HCT116 (cell line): ENCODE data around the gene ANTXR2. TPM values are rescaled to one million over a fixed set of nuclear protein-coding genes. Genes with fewer than 3 reads are reported as not detected.

Source experiments
- ATAC-seq: fragments of 200-7000 bp; cut with Tn5 transposase; 2 replicates; pipeline ENCODE4 v1.9.1; 2020; ENCODE audit warnings: mild to moderate bottlenecking, moderate library complexity
- BruUV-seq: library from RNA; stranded (reverse); fragments of 400-500 nt; replicated peaks from 2 replicates; lab custom pipeline; 2021; lab: Mats Ljungman, UMichigan
- CTCF ChIA-PET: fragments of 300-600 bp; sonication (Branson Sonifier 250); formaldehyde crosslinking; loops from one replicate; lab custom pipeline; 2021; ENCODE audit warnings: antibody characterized with exemption; lab: Charles Lee
- POLR2A ChIA-PET: fragments of 300-600, 350-600 bp; sonication (Branson Sonifier 250); formaldehyde crosslinking; loops from one replicate; lab custom pipeline; 2021; ENCODE audit warnings: antibody characterized with exemption; lab: Charles Lee
- RAD21 ChIA-PET, 2 experiments: fragments of 300-600 bp; sonication (Branson Sonifier 250); formaldehyde crosslinking; loops; one replicate each; lab custom pipeline; 2023; ENCODE audit warnings: low total read pairs in 2 of 2; ENCODE audit not compliant: uncharacterized antibody in 2 of 2, unreplicated experiment in 2 of 2, low non-redundant PET in 1 of 2; lab: Charles Lee
- DNase-seq: peaks from one replicate; pipeline ENCODE4 v3.0.0-alpha.2; 2010; ENCODE audit warnings: low read depth, low spot score
- H2AFZ ChIP-seq: fragments of 200-600 bp; shearing (Covaris generic), sonication (generic); 2 replicates; pipeline ENCODE4 v1.6.1; 2017; ENCODE audit warnings: low read depth, mixed run types, mixed read lengths, antibody characterized with exemption, low read length; ENCODE audit not compliant: poor library complexity, severe bottlenecking
- H3K27ac ChIP-seq: 2 replicates; pipeline ENCODE4 v1.5.1; 2012; ENCODE audit warnings: low read depth, low read length
- H3K27me3 ChIP-seq: fragments of 200-600 bp; sonication (generic); 2 replicates; pipeline ENCODE4 v1.6.1; 2016; ENCODE audit warnings: mixed run types, low read length, mixed read lengths; ENCODE audit not compliant: insufficient read depth
- H3K36me3 ChIP-seq, 2 experiments: fragments of 200-500 bp in 1 of 2; fragments of 200-600 bp in 1 of 2; sonication (Bioruptor generic) in 1 of 2; sonication (generic) in 1 of 2; 2 replicates each; pipeline versions ENCODE4 v1.5.1 to v1.6.1; 2014 to 2016; ENCODE audit warnings: low read length in 2 of 2, inconsistent platforms in 1 of 2, mixed read lengths in 1 of 2, mixed run types in 1 of 2; ENCODE audit not compliant: insufficient read depth in 2 of 2, control insufficient read depth in 1 of 2
- H3K4me1 ChIP-seq, 2 experiments: fragments of 200-600 bp in 1 of 2; sonication (generic) in 1 of 2; 2 replicates each; pipeline versions ENCODE4 v1.5.1 to v1.6.1; 2012 to 2017; ENCODE audit warnings: low read length in 2 of 2, inconsistent platforms in 1 of 2, mild to moderate bottlenecking in 1 of 2, mixed read lengths in 1 of 2, mixed run types in 1 of 2, moderate library complexity in 1 of 2; ENCODE audit not compliant: insufficient read depth in 2 of 2, control insufficient read depth in 1 of 2
- H3K4me2 ChIP-seq: fragments of 200-600 bp; sonication (generic); 2 replicates; pipeline ENCODE4 v1.6.1; 2017; ENCODE audit warnings: mixed run types, low read length, mixed read lengths
- H3K4me3 ChIP-seq, 2 experiments: fragments of 200-600 bp in 1 of 2; sonication (generic) in 1 of 2; replicated peaks in 1 of 2; 2 replicates each; pipeline ENCODE4 v1.5.1; 2011 to 2016; ENCODE audit warnings: low read length in 2 of 2, control low read depth in 1 of 2, low read depth in 1 of 2, mild to moderate bottlenecking in 1 of 2, mixed read lengths in 1 of 2, mixed run types in 1 of 2
- H3K79me2 ChIP-seq: fragments of 200-600 bp; sonication (generic); 2 replicates; pipeline ENCODE4 v1.6.1; 2017; ENCODE audit warnings: mild to moderate bottlenecking, mixed run types, low read length, moderate library complexity, mixed read lengths; ENCODE audit not compliant: insufficient read depth
- H3K9ac ChIP-seq: fragments of 200-600 bp; sonication (generic); 2 replicates; pipeline ENCODE4 v1.6.1; 2016; ENCODE audit warnings: low read length, mixed read lengths
- H3K9me2 ChIP-seq: fragments of 200-600 bp; sonication (generic), shearing (Covaris generic); 2 replicates; pipeline ENCODE4 v1.6.1; 2017; ENCODE audit warnings: mixed run types, mild to moderate bottlenecking, moderate library complexity; ENCODE audit not compliant: insufficient read depth
- H3K9me3 ChIP-seq, 2 experiments: fragments of 200-500 bp in 1 of 2; fragments of 200-600 bp in 1 of 2; sonication (Bioruptor generic) in 1 of 2; sonication (generic) in 1 of 2; 2 replicates each; pipeline ENCODE4 v1.6.1; 2014 to 2017; ENCODE audit warnings: low read length in 2 of 2, mixed read lengths in 2 of 2, inconsistent platforms in 1 of 2, low read depth in 1 of 2, mild to moderate bottlenecking in 1 of 2, mixed run types in 1 of 2, moderate library complexity in 1 of 2; ENCODE audit not compliant: control insufficient read depth in 1 of 2, insufficient read depth in 1 of 2
- H4K20me1 ChIP-seq: fragments of 200-600 bp; sonication (generic), shearing (Covaris generic); 2 replicates; pipeline ENCODE4 v1.6.1; 2017; ENCODE audit warnings: mixed run types, mild to moderate bottlenecking, moderate library complexity; ENCODE audit not compliant: insufficient read depth
- CBX3 ChIP-seq: IDR thresholded peaks from 2 replicates; pipeline ENCODE4 v1.6.1; 2012; ENCODE audit warnings: low read depth
- JUND ChIP-seq: IDR thresholded peaks from 2 replicates; pipeline ENCODE4 v1.6.1; 2012
- POLR2A ChIP-seq: IDR thresholded peaks from 2 replicates; pipeline ENCODE4 v1.7.0; 2011; ENCODE audit warnings: borderline replicate concordance; ENCODE audit not compliant: insufficient read depth, insufficient read length; ENCODE audit errors: extremely low read depth
- REST ChIP-seq: IDR thresholded peaks from 2 replicates; pipeline ENCODE4 v1.6.1; 2012; ENCODE audit warnings: low read depth
- SIN3A ChIP-seq: IDR thresholded peaks from 2 replicates; pipeline ENCODE4 v1.6.1; 2012; ENCODE audit warnings: low read depth
- SRF ChIP-seq: IDR thresholded peaks from 2 replicates; pipeline ENCODE4 v1.6.1; 2012; ENCODE audit warnings: low read depth
- intact Hi-C: fragments of 100-400 bp; cut with micrococcal nuclease; formaldehyde crosslinking; loops from 2 replicates; pipeline ENCODE4 v1.10.0; 2022
- total RNA-seq: library from RNA; stranded (reverse); gene quantifications from one replicate; pipeline ENCODE4 v1.2.1, GENCODE V29; 2021; ENCODE audit not compliant: unreplicated experiment
- TF ChIP-seq, protein P1 (sequence below): IDR thresholded peaks from 2 replicates; pipeline ENCODE4 v1.6.1; 2012

The ANTXR2 gene
- total RNA-seq, 1 experiment from 2014 or later = 6.3 TPM

DNA sequence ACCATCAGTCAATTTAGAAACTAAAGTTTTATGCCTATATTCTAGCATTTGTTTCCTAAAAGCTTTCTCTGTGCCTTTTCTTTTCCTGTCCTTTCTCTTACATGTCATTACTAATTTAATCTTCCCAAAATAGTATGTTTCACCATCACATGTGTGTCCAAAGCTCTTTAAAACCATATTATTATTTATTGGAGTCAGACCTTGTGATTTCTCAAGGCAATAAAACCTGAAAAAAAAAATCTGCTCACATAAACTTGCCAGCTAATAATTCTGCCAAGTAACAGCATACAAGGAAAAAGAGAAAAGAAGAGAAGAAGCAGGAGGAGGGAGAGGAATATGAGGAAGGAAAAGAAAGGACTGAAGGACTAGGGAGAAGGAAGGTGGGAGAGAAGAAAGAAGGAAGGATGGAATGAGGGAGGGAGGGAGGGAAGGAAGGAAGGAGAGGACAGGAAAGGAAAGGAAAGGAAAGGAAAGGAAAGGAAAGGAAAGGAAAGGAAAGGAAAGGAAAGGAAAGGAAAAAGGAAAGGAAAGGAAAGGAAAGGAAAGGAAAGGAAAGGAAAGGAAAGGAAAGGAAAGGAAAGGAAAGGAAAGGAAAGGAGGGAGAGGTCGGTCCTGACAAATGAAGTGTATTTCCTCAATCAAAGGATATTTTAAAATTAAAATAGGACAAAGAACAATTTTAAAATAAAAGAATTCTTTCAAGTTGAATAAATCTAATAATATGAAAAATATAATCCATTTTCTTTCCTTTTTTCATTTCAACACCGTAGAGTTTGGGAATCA, 57.4 kb downstream of the ANTXR2 start:
- no peak overlapping the region for H2AFZ ChIP-seq
- RAD21 ChIA-PET = no interaction called here
- H3K9me2 ChIP-seq = no peaks in the 10 kb centered on the region
- CTCF ChIA-PET = no interaction called here
- DNase-seq = no peak
- H3K79me2 ChIP-seq = no peaks in the 10 kb centered on the region
- H3K4me1 ChIP-seq = no peaks in the 10 kb centered on the region
- no TSS peak for BruUV-seq
- no peaks in the 10 kb centered on the region for H3K9me3 ChIP-seq
- POLR2A ChIA-PET = no interaction called here
- no peaks in the 10 kb centered on the region for H4K20me1 ChIP-seq
- H3K27me3 ChIP-seq = no peaks in the 10 kb centered on the region
- no peak overlapping the region for H3K27ac ChIP-seq
- ATAC-seq = no peak
- intact Hi-C loops = no loop called here
- no peak for TF ChIP-seq SRF
- H3K4me3 ChIP-seq = no peak overlapping the region
- no peak overlapping the region for H3K4me2 ChIP-seq
- H3K36me3 ChIP-seq = no peaks in the 10 kb centered on the region
- no peak overlapping the region for H3K9ac ChIP-seq

DNA sequence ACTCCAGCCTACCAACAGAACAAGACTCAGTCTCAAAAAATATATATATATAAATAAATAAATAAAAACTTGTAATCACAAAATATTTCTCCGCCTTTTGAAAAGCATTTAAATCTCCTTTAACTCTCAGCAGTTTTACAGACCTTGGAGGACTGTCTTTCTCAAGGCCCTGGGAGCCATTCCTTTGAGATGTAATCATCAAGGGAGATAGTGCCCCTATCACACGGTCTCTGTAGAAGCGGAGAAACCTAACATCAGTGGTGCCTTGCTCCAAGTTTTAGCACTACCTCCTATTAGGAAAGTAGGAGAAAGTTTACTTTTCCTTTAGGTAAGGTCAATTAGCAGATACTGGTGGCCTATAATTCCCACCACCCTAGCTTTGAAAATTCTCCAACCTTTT, 58.5 kb downstream of the ANTXR2 start:
- RAD21 ChIA-PET = no interaction called here
- BruUV-seq = no TSS peak

More for the DNA sequence above, 58.5 kb downstream of the ANTXR2 start:
- CTCF ChIA-PET = no interaction called here
- Histone ChIP-seq H3K36me3 (no peaks in the 10 kb centered on the region), H3K9me2 (no peaks in the 10 kb centered on the region), H3K27me3 (no peaks in the 10 kb centered on the region), H2AFZ (no peak overlapping the region), H3K9ac (no peak overlapping the region), H3K79me2 (no peaks in the 10 kb centered on the region), H3K9me3 (no peaks in the 10 kb centered on the region), H3K4me1 (no peaks in the 10 kb centered on the region), H3K4me2 (no peak overlapping the region), H3K27ac (no peak overlapping the region), H3K4me3 (no peak overlapping the region), H4K20me1 (no peaks in the 10 kb centered on the region)
- ATAC-seq (no peak), DNase-seq (no peak)
- TF ChIP-seq, protein P1, sequence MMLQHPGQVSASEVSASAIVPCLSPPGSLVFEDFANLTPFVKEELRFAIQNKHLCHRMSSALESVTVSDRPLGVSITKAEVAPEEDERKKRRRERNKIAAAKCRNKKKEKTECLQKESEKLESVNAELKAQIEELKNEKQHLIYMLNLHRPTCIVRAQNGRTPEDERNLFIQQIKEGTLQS = no peak
- TF ChIP-seq JUND = no peak
- no peak for TF ChIP-seq POLR2A
- no peak for TF ChIP-seq REST
- no peak for TF ChIP-seq CBX3
- TF ChIP-seq SIN3A = no peak
- POLR2A ChIA-PET = no interaction called here
- intact Hi-C loops = no loop called here
